NCI-H2196 (cell line): Measurements from ENCODE around the gene GRIPAP1.
A peak's percentile ranks its signal among the peaks of the same experiment; 100 is the strongest.
"Not testable (repeated sequence)": the region's sequence is repeated elsewhere in the genome, so short reads cannot be mapped to it uniquely, and the experiment has no call there.

Source experiments
- DNase-seq: peaks from one replicate; lab custom pipeline; 2025; ENCODE audit not compliant: unreplicated experiment; lab: John Stamatoyannopoulos, UW

Gene GRIPAP1

DNA sequence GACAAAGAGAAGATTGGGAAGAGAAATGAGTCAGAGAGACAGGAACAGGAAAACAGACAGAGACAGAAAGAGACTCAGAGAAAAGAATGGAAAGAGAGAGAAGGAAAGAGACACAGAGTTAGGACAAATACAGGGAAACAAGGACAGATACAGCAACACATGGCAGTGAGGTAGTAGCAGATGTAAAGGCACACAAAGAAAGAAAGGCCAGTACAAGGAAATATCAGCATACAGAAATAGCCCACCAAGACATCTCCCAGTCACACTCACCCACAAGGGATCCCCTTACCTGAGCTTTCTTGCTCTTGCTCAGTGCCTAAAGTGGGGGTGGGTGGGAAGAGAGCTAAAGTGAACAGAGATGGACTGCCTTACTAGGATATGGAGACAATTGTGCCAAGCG lies 4.2 kb downstream of the GRIPAP1 start:
- DNase-seq, result no peak

DNA sequence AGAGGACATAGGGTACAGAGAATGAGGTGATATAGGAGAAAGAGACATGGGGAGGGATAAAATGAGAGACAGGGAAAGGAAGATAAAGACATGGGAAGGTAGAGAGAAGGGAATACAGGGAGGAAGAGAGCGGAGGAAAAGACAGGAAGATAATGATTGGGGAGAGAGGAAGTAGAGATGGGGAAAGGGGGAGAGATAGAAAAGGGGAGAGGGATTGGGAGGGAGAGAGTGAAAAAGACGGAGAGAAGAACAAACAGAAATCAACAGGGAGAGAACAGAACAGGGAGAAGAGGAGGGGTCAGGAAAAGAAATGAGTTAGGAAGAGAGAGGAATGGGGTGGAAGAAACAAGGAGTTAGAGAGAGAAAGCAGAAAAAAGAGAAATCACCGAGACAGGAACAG lies 4.6 kb downstream of the GRIPAP1 start:
- DNase-seq, result no peak

- DNase-seq, result no peak
These were observed 5.1 kb downstream of the GRIPAP1 start for GRCh38 chrX:48996969-48997368.

GRCh38 chrX:48992341-48992740 lies 9.7 kb downstream of the GRIPAP1 start:
- no peak for DNase-seq

DNA sequence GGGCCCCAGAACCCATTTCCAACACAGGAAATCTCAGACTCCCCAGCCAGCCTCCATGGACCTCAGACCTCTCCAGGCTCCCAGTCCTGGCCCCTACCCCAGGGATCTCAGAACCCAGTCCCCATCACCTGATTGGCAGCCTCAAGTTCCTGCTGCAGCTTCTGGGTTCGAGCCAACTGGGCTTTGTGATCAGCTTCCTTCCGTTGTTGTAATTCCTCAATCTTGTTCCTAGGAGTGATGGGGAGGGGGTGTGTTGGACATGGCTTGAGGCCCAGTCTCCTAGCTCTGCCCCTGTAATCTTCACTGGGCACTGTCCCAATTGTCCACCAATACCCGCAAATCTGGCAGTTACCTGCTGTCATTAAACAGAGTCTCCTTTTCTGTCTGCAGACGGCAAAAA lies 12.6 kb downstream of the GRIPAP1 start:
- no peak for DNase-seq

DNA sequence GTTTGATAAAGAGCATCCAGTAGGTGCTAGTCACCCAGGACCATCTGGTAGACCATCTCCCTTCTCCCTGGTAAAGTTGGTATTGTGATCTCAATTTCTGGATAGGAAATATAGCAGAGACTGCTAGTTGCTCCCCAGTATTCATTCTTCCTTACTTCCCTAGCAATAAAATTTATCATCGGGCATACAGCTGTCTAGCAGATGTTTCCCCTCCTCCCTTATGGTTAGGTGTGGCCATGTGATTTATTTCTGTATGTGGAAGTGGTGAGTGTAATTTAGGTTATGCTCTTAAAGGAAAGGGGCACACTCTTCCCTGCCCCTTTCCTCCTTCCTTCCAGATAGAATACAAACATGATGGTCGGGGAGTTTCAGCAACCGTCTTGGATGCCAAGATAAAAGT lies 18.2 kb downstream of the GRIPAP1 start:
- DNase-seq, result no peak

GRCh38 chrX:48983081-48983480 lies 19.0 kb downstream of the GRIPAP1 start:
- no peak for DNase-seq

- no peak for DNase-seq
These were observed 20.9 kb downstream of the GRIPAP1 start for GRCh38 chrX:48981178-48981577.

DNA sequence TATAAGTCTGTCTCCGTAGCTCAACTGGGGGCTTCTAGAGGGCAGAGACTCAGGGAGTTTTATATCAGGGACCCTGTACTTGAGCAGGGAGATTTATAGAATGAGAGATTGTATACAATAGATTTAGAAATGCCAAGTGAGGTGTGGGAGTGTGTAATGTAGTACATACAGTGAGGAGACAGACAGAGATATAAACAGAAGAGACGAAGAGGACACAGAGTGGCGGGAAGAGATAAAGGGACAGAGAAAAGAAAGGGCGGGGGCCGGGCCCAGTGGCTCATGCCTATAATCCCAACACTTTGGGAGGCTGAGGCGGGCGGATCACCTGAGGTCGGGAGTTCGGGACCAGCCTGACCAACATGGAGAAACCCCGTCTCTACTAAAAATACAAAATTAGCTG lies 21.7 kb downstream of the GRIPAP1 start:
- not testable (repeated sequence) for DNase-seq

GRCh38 chrX:48978226-48978625 lies 23.8 kb downstream of the GRIPAP1 start:
- DNase-seq, result no peak

DNA sequence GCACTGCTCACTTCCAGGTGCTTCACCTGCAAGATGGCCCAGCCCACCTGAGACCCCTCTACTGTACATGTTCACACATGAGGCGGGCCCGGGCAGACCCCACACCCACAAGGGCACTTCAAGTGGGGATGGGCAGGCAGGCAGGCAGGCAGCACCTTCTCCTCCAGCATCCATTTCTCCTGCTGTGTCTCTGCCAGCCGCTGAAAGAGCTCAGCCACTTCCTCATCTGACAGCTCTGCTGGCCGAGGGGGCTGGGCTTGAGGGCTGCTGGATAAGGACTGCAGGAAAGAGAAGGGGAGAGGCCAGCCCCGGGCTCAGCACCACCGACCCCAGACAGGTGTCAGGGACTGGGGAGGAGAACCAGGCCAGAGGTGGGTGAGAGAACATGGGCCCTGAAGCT lies 26.0 kb downstream of the GRIPAP1 start:
- DNase-seq, result no peak

GRCh38 chrX:48975541-48975940 lies 26.5 kb downstream of the GRIPAP1 start:
- no peak for DNase-seq

- no peak for DNase-seq
These were observed 27.0 kb downstream of the GRIPAP1 start for GRCh38 chrX:48975041-48975440.

- no peak for DNase-seq
These were observed 27.5 kb downstream of the GRIPAP1 start for GRCh38 chrX:48974574-48974973.

DNA sequence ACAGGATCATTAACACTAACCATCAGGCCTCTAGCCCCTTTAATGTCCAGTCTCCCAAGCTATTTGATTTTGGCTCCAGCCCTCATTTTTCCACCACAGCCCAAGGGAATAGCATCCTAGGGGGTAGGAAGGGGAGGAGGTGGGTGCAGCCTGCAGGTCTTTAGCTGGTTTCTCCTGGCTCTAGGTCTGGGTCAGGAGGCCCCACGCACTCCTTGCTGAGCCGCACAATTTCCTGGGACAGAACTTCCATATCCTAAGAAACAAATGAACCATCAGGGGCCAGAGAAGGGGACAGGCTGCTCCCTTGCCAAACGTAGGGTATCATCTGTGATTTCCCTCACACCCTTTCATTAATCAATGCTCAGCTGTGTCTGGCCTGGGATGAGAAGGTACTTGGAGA lies 28.0 kb downstream of the GRIPAP1 start:
- DNase-seq, result no peak

- peak; percentile 9 for DNase-seq
These were observed 29.6 kb downstream of the GRIPAP1 start for GRCh38 chrX:48972220-48973164.

DNA sequence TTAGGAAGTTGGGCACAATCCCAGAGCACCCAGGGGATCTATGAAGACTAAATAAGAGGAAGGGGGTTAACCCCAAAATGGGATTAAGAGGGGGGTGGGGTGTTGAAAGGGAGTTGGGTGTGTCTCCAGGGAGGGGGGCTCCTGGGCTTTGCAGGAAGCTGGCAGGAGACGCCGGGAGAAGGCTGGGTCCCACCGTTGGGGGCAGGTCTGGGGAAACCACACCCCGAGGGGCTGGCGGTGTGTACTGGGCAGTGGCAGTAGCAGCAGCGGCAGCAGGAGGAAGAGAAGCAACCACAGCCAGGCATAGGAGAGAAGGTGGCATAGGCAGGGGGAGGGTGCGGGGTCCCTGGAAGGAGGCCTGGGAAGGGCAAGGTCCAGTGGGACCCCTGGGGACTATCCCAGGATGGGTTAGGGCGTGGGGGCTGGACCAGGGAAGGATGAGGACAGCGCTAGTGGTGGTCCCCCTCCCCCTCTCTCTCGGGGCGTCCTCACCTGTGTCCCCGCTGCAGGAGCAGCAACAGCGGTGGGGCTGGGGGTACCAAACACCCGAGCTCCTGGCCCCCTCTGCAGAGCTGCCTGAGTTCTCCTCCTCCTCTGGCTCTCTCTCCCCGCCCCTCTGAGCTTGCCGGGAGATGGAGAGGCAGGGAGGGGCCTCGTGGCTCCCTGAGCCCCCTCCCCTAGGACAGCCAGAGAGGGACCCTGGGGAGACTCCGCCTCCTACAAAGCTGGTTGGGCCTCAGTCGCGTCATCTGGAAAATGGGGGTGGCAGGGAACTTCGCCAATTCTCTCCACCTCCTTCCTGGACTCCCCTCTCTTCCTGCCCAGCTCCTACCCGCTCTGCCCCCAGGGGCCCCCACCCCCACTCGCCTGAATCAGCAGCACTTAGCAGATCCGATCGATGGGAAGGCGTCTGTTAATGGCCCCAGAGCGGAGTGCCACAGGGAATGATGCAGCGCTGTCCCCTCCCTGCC lies 30.5 kb downstream of the GRIPAP1 start, which contains the start of gene KCND1:
TSS of gene KCND1 (minus strand) at position 596 of the 971 bp plus-strand sequence. CDS start 1,573 bp downstream, outside the sequence.
- DNase-seq, result no peak

DNA sequence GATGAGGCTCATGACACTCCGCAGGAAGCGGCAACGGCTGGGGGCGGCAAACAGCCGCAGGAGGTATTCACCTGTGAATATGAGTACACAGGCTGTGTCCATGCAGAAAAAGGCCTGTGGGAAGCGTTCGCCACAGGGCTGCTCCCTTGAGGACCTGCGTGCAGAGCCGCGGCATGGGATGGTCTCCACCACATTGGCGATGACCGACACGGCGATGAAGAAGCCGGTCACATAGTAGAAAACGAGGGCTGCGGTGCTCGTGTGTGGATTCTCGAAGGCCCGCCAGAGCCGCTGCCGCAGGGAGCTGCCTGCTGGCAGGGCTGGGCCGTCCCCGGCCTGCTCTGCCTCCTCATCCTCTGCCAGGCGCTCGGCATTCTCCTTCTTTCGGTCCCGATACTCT lies 32.6 kb downstream of the GRIPAP1 start:
- no peak for DNase-seq

- DNase-seq, result no peak
These were observed 33.7 kb downstream of the GRIPAP1 start for GRCh38 chrX:48968377-48968776.

GRCh38 chrX:48966796-48967579 lies 35.1 kb downstream of the GRIPAP1 start:
- DNase-seq, result no peak

- no peak for DNase-seq
These were observed 36.1 kb downstream of the GRIPAP1 start for GRCh38 chrX:48965959-48966358.
